Activated CD8-positive, alpha-beta T cell treated with anti-CD3 and anti-CD28 coated beads, Interleukin-2, amount 10 ng/mL, durations not matched to agents 7 days and 5 days (primary cell): Measurements from ENCODE around the gene AFF1. TPM values are rescaled to one million over a fixed set of nuclear protein-coding genes. Genes with fewer than 3 reads are reported as not detected.

Experiments used
- ATAC-seq: fragments of 150-1000 bp; cut with Tn5 transposase; one replicate; pipeline ENCODE4 v1.10.0; 2021; ENCODE audit warnings: moderate library complexity
- CTCF ChIA-PET: fragments of 350-600 bp; sonication (Branson Sonifier 250); formaldehyde crosslinking; loops from one replicate; lab custom pipeline; 2021; ENCODE audit warnings: antibody characterized with exemption; lab: Charles Lee
- POLR2A ChIA-PET: fragments of 350-600 bp; sonication (Branson Sonifier 250); formaldehyde crosslinking; loops from one replicate; lab custom pipeline; 2021; ENCODE audit warnings: antibody characterized with exemption; lab: Charles Lee
- DNase-seq: peaks from one replicate; pipeline ENCODE4 v3.0.0-alpha.2; 2020
- H3K27ac Mint-ChIP-seq: one replicate; pipeline ENCODE4 v1.8.0; 2021; ENCODE audit warnings: mild to moderate bottlenecking, mixed read lengths
- H3K27me3 Mint-ChIP-seq: one replicate; pipeline ENCODE4 v1.8.0; 2021; ENCODE audit warnings: low read depth, mixed read lengths
- H3K36me3 Mint-ChIP-seq: one replicate; pipeline ENCODE4 v1.8.0; 2021; ENCODE audit warnings: low read depth, mixed read lengths
- H3K4me1 Mint-ChIP-seq: one replicate; pipeline ENCODE4 v1.8.0; 2021; ENCODE audit warnings: low read depth, mixed read lengths
- H3K4me3 Mint-ChIP-seq: one replicate; pipeline ENCODE4 v1.8.0; 2021; ENCODE audit warnings: mild to moderate bottlenecking, mixed read lengths
- H3K9me3 Mint-ChIP-seq: one replicate; pipeline ENCODE4 v1.8.0; 2022; ENCODE audit warnings: mixed read lengths; ENCODE audit not compliant: insufficient read depth
- total RNA-seq, 2 experiments: library from RNA; stranded (reverse); gene quantifications; one replicate each; pipeline ENCODE4 v1.2.3, GENCODE V29; 2021

The AFF1 gene
- total RNA-seq, 2 experiments from 2014 or later: 47.8 to 51.6 TPM

DNA sequence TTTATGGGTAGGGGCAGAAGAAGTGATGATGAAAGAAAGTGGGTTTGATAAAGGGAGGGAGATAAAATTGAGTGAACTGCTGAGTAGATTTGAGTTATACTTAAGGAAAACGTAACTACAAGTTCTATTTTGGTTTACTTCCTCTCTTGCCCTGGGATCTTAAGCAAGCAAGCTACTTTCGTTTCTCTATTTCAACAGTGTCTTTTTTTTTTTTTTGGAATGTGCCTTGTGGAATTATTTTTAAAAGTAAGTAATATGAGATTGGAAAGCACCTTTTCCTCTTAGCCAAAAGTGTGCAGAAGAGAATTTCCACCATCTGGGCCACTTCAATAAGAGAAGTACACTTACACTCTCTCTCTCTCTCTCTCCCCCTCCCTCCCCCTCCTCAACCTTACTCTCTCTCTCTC, 26.6 kb upstream of the AFF1 start:
- Mint-ChIP-seq H3K36me3 (no peaks in the 10 kb centered on the region), H3K27me3 (no peaks in the 10 kb centered on the region), H3K27ac (peak overlapping the region; percentile 47), H3K4me1 (peaks cover 19% of the 10 kb centered on the region), H3K9me3 (no peaks in the 10 kb centered on the region), H3K4me3 (peak overlapping the region; percentile 41)
- ATAC-seq: no peak
- ChIA-PET POLR2A (no interaction called here), CTCF (interaction anchor here (0.6 to 1.8 kb wide), 3 partner anchors 14 to 943 kb away, joined by 3 to 7 read pairs (median 3); no protein-coding TSS in a partner anchor)
- no peak for DNase-seq

- Mint-ChIP-seq H3K4me1 (peaks cover 15% of the 10 kb centered on the region), H3K27me3 (no peaks in the 10 kb centered on the region), H3K9me3 (no peaks in the 10 kb centered on the region), H3K36me3 (no peaks in the 10 kb centered on the region), H3K4me3 (no peak overlapping the region), H3K27ac (no peak overlapping the region)
- POLR2A ChIA-PET: no interaction called here
- CTCF ChIA-PET: interaction anchor here (0.8 to 3.1 kb wide), 7 partner anchors 10 to 414 kb away, joined by 3 to 15 read pairs (median 5); no protein-coding TSS in a partner anchor
- ATAC-seq (no peak), DNase-seq (no peak)
These were observed 25.1 kb upstream of the AFF1 start for GRCh38 chr4:86909546-86910295.

- DNase-seq: no peak
- ATAC-seq: no peak
- Mint-ChIP-seq H3K27me3 (no peaks in the 10 kb centered on the region), H3K9me3 (no peaks in the 10 kb centered on the region), H3K27ac (no peak overlapping the region), H3K36me3 (no peaks in the 10 kb centered on the region), H3K4me3 (no peak overlapping the region), H3K4me1 (peaks cover 14% of the 10 kb centered on the region)
- CTCF ChIA-PET: interaction anchor here (1.2 to 3.1 kb wide), 4 partner anchors 10 to 413 kb away, joined by 3 to 15 read pairs (median 4); no protein-coding TSS in a partner anchor
- POLR2A ChIA-PET: no interaction called here
These were observed 24.4 kb upstream of the AFF1 start for GRCh38 chr4:86910369-86910768.

DNA sequence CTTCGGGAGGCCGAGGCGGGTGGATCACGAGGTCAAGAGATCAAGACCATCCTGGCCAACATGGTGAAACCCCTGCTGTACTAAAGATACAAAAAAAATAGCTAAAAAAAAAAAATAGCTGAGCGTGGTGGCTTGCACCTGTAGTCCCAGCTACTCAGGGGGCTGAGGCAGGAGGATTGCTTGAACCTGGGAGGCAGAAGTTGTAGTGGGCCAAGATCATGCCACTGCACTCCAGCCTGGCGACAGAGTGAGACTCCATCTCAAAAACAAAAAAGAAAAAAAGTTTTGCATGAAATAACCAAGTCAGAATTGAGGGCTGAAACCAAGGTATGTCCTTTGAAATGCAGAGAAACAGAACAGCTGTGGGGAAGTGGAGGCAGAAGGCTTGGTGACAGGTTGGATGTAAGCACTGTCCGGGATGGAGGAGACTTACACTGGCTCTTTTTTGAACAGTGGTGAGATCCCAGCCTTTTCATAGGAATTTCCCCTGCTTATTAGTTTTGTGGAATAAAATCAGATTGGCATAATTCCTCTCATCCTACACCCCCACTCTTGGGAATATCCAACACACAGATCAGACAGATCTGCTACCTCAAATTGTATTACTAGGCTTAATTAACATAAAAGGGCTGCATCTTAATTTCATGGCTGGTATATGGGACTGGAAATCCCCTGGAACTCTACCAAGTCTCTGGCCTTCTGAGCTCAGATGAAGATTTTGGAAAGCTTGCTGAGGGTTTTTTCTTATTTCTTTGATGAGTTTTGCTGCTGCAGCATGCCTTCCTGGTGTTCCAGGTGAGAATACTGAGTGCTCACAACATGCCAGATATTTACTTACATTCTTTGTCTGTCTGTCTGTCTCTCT, 23.8 kb upstream of the AFF1 start:
- Mint-ChIP-seq H3K27ac (no peak overlapping the region), H3K27me3 (no peaks in the 10 kb centered on the region), H3K36me3 (no peaks in the 10 kb centered on the region), H3K9me3 (no peaks in the 10 kb centered on the region), H3K4me1 (peaks cover 13% of the 10 kb centered on the region), H3K4me3 (no peak overlapping the region)
- DNase-seq: no peak
- POLR2A ChIA-PET: no interaction called here
- ATAC-seq: no peak
- CTCF ChIA-PET: interaction anchor here (1.2 to 3.1 kb wide), 4 partner anchors 9 to 414 kb away, joined by 3 to 15 read pairs (median 4); no protein-coding TSS in a partner anchor

GRCh38 chr4:86916392-86916791, 18.4 kb upstream of the AFF1 start:
- DNase-seq (no peak), ATAC-seq (no peak)
- Mint-ChIP-seq H3K27me3 (no peaks in the 10 kb centered on the region), H3K9me3 (no peaks in the 10 kb centered on the region), H3K4me3 (no peak overlapping the region), H3K4me1 (peaks cover 5% of the 10 kb centered on the region), H3K36me3 (no peaks in the 10 kb centered on the region), H3K27ac (no peak overlapping the region)
- CTCF ChIA-PET: interaction anchor here (0.6 kb wide), 1 partner anchor 19 kb away, joined by 3 read pairs; the partner anchor contains the start of gene AFF1
- POLR2A ChIA-PET: no interaction called here

GRCh38 chr4:86917212-86918039, 17.4 kb upstream of the AFF1 start:
- DNase-seq: no peak
- CTCF ChIA-PET: no interaction called here
- Mint-ChIP-seq H3K27ac (no peak overlapping the region), H3K27me3 (no peaks in the 10 kb centered on the region), H3K36me3 (no peaks in the 10 kb centered on the region), H3K4me1 (peaks cover 5% of the 10 kb centered on the region), H3K9me3 (no peaks in the 10 kb centered on the region), H3K4me3 (no peak overlapping the region)
- no peak for ATAC-seq
- POLR2A ChIA-PET: no interaction called here

DNA sequence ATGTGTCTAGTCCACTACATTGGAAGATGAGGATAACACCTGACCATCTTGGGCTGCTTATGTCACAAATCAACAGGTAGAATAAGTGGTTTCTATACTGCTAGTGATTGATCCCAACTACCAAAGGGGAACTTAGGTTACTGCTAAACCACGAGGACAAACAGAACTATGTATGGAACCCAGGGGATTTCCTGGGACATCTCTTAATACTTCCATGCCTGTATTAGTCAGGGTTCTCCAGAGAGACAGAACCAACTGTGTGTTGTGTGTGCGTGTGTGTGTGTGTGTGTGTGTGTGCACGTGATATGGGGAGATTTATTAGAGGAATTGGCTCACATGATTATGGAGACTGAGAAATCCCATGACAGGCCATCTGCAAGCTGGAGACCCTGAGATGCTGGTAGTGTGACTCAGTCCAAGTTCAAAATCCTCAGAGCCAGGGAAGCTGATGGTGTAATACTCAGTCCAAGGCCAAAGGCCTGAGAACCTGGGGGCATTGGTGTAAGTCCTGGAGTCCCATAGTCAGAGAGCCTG, 16.2 kb upstream of the AFF1 start:
- no peak for DNase-seq

GRCh38 chr4:86919561-86920223, 15.1 kb upstream of the AFF1 start:
- Mint-ChIP-seq H3K27ac (no peak overlapping the region), H3K4me3 (no peak overlapping the region), H3K36me3 (no peaks in the 10 kb centered on the region), H3K9me3 (no peaks in the 10 kb centered on the region), H3K27me3 (no peaks in the 10 kb centered on the region), H3K4me1 (peaks cover 5% of the 10 kb centered on the region)
- no peak for ATAC-seq
- ChIA-PET POLR2A (no interaction called here), CTCF (interaction anchor here (0.8 to 7.7 kb wide), 7 partner anchors 9 to 423 kb away, joined by 3 to 242 read pairs (median 4); no protein-coding TSS in a partner anchor)
- DNase-seq: no peak

More for the DNA sequence above, 16.2 kb upstream of the AFF1 start:
- no peaks in the 10 kb centered on the region for H3K9me3 Mint-ChIP-seq
- ChIA-PET CTCF (interaction anchor here (1.6 to 7.7 kb wide), 2 partner anchors 175 to 422 kb away, joined by 4 to 242 read pairs; no protein-coding TSS in a partner anchor), POLR2A (no interaction called here)
- H3K27ac Mint-ChIP-seq: no peak overlapping the region
- no peak for ATAC-seq
- H3K4me3 Mint-ChIP-seq: no peak overlapping the region
- H3K4me1 Mint-ChIP-seq: peaks cover 5% of the 10 kb centered on the region
- H3K36me3 Mint-ChIP-seq: no peaks in the 10 kb centered on the region
- H3K27me3 Mint-ChIP-seq: no peaks in the 10 kb centered on the region

DNA sequence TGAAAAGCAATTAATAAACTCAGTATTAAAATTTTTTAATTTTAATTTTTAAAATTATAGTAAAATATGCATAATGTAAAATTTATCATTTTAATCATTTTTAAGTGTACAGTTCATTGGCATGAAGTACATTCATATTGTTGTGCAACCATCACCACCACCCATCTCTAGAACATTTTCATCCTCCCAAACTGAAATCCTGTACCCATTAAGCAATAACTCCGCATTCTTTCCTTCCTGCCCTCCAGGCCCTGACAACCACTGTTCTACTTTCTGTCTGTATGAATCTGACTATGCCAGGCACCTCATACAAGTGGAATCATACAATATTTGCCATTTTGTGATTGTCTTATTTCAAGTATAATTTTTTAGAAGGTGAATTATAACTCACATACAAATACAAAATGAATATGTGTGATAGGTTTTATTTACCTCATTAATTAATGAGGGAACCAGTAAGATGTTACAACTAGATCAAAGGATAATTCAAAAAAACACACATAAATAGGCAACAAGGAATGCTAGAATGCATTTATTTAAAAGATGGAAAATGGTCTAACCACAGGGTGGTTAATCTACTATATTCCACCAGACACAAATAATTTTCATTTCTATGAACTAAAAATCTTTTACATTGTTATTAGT, 13.1 kb upstream of the AFF1 start:
- Mint-ChIP-seq H3K9me3 (no peaks in the 10 kb centered on the region), H3K4me1 (peaks cover 5% of the 10 kb centered on the region), H3K27ac (no peak overlapping the region), H3K4me3 (no peak overlapping the region), H3K36me3 (no peaks in the 10 kb centered on the region), H3K27me3 (no peaks in the 10 kb centered on the region)
- CTCF ChIA-PET: interaction anchor here (0.7 to 7.7 kb wide), 40 partner anchors 8 to 1362 kb away, joined by 3 to 242 read pairs (median 5); partner anchors contain the start of genes AFF1, KLHL8 and PPM1K
- POLR2A ChIA-PET: interaction anchor here (0.8 to 2.1 kb wide), 5 partner anchors 13 to 84 kb away, joined by 4 to 11 read pairs (median 5); partner anchors contain the start of gene AFF1
- ATAC-seq (no peak), DNase-seq (no peak)

DNA sequence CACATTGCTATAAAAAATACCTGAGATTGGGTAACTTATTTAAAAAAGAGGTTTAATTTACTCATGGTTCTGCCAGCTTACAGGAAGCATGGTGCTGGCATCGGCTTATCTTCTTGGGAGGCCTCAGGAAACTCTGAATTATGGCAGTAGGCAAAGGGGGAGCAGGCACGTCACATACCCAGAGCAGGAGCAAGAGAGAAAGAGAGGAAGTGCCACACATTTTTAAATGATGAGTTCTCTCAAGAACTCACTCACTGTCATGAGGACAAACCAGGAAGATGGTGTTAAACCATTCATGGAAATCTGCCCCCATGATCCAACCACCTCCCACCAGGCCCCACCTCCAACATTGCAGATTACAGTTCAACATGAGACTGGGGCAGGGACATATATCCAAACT, 10.0 kb upstream of the AFF1 start:
- ChIA-PET POLR2A (interaction anchor here (0.6 kb wide), 1 partner anchor 103 kb away, joined by 3 read pairs; no protein-coding TSS in a partner anchor), CTCF (interaction anchor here (3.5 to 7.7 kb wide), 3 partner anchors 10 to 226 kb away, joined by 27 to 242 read pairs (median 53); partner anchors contain the start of gene AFF1)

More for the DNA sequence above, 10.0 kb upstream of the AFF1 start:
- H3K27ac Mint-ChIP-seq: no peak overlapping the region
- ATAC-seq: no peak
- H3K4me1 Mint-ChIP-seq: peaks cover 8% of the 10 kb centered on the region
- no peak for DNase-seq
- no peaks in the 10 kb centered on the region for H3K36me3 Mint-ChIP-seq
- H3K27me3 Mint-ChIP-seq: no peaks in the 10 kb centered on the region
- H3K9me3 Mint-ChIP-seq: no peaks in the 10 kb centered on the region
- no peak overlapping the region for H3K4me3 Mint-ChIP-seq
